Glutamatergic neuron (in vitro differentiated cells): Measurements from ENCODE around the gene FAM8A1. TPM values are rescaled to one million over a fixed set of nuclear protein-coding genes. Genes with fewer than 3 reads are reported as not detected.

Source experiments
- DNase-seq: peaks from one replicate; pipeline ENCODE4 v3.0.0; 2022
- H3K27ac Mint-ChIP-seq: one replicate; pipeline ENCODE4 v1.8.0; 2020; ENCODE audit warnings: mild to moderate bottlenecking, mixed read lengths, inconsistent platforms; ENCODE audit not compliant: unreplicated experiment
- H3K27me3 Mint-ChIP-seq: one replicate; pipeline ENCODE4 v1.8.0; 2020; ENCODE audit warnings: mild to moderate bottlenecking, moderate library complexity, mixed read lengths, inconsistent platforms; ENCODE audit not compliant: unreplicated experiment
- H3K36me3 Mint-ChIP-seq: one replicate; pipeline ENCODE4 v1.8.0; 2020; ENCODE audit warnings: mild to moderate bottlenecking, mixed read lengths, inconsistent platforms; ENCODE audit not compliant: unreplicated experiment
- H3K4me1 Mint-ChIP-seq: one replicate; pipeline ENCODE4 v1.8.0; 2020; ENCODE audit warnings: mild to moderate bottlenecking, low read depth, mixed read lengths, inconsistent platforms; ENCODE audit not compliant: unreplicated experiment
- H3K4me3 Mint-ChIP-seq: one replicate; pipeline ENCODE4 v1.8.0; 2020; ENCODE audit warnings: mild to moderate bottlenecking, mixed read lengths, inconsistent platforms; ENCODE audit not compliant: unreplicated experiment
- H3K9me3 Mint-ChIP-seq: one replicate; pipeline ENCODE4 v1.8.0; 2020; ENCODE audit warnings: mild to moderate bottlenecking, moderate library complexity, mixed read lengths, inconsistent platforms; ENCODE audit not compliant: unreplicated experiment
- CTCF ChIP-seq: fragments of 200-600 bp; sonication (generic); IDR thresholded peaks from one replicate; pipeline ENCODE4 v1.5.0; 2021; ENCODE audit not compliant: partially characterized antibody, unreplicated experiment
- total RNA-seq: library from RNA; stranded (reverse); fragmentation: NEBNext Ultra II Directional; extraction: Animal tissue kit (Norgen Biotek cat#: 25700); gene quantifications from one replicate; pipeline ENCODE4 v1.2.1, GENCODE V29; 2021; ENCODE audit not compliant: unreplicated experiment

Gene FAM8A1
- total RNA-seq, 1 donor from 2014 or later, result 16.5 TPM

DNA sequence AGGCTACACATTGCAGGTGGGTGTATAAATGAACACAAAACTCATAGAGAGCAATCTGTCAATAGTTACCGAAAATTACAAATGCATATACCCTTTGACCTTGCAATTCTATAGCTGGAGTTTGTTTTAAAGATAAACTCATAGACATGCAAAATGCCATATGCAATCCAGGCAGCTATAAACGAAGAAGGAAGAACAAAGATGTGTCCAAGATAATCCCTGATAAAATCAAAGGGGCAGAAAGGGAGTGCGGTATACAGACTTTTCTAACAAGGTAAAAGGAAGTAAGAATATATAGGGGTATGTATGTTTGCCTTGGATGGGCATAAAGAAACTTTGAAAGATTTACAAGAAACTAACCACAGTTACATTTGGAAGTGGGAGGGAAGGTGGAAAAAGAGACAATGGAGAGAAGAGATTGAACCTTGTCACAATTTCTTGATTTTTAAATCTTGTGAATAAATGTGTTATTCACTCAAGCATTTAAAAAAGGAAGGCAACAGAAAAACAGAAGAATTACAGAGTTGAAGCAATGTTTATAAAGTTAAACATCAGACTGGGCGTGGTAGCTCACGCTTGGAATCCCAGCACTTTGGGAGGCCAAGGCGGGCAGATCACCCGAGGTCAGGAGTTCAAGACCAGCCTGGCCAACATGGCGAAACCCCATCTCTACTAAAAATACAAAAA, 29.9 kb downstream of the FAM8A1 start:
- Mint-ChIP-seq H3K9me3 (no peaks in the 10 kb centered on the region), H3K36me3 (no peaks in the 10 kb centered on the region), H3K27ac (no peak overlapping the region)

DNA sequence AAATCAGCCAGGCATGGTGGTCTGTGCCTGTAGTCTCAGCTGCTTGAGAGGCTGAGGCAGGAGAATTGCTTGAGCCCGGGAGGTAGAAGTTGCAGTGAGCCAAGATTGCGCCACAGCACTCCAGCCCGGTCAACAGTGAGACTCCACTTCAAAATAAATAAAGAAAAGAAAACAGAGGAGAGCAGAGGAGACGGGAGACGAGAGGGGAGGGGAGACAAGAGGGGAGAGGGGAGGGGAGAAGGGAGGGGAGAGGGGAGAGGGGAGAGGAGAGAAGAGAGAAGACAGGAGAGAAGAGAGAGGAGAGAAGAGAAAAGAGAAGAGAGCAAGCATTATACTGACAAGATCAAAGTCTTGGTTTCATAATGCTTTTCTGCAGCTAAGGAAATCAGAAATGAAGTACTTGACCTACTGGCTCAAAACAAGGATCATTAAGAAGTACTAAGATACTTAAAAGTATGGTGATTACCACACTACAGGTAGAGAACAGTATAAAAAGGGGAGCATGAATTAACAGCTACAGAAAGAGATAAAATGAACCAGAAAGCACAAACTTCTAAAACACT, 30.5 kb downstream of the FAM8A1 start:
- no peaks in the 10 kb centered on the region for H3K4me1 Mint-ChIP-seq
- H3K27me3 Mint-ChIP-seq, result no peaks in the 10 kb centered on the region
- DNase-seq, result no peak
- H3K36me3 Mint-ChIP-seq, result no peaks in the 10 kb centered on the region
- no peak overlapping the region for H3K4me3 Mint-ChIP-seq
- H3K9me3 Mint-ChIP-seq, result no peaks in the 10 kb centered on the region
- no peak for TF ChIP-seq CTCF
- H3K27ac Mint-ChIP-seq, result no peak overlapping the region

More for the DNA sequence above, 29.9 kb downstream of the FAM8A1 start:
- Mint-ChIP-seq H3K4me3 (no peak overlapping the region), H3K4me1 (no peaks in the 10 kb centered on the region), H3K27me3 (no peaks in the 10 kb centered on the region)
- DNase-seq, result no peak
- TF ChIP-seq CTCF, result no peak

DNA sequence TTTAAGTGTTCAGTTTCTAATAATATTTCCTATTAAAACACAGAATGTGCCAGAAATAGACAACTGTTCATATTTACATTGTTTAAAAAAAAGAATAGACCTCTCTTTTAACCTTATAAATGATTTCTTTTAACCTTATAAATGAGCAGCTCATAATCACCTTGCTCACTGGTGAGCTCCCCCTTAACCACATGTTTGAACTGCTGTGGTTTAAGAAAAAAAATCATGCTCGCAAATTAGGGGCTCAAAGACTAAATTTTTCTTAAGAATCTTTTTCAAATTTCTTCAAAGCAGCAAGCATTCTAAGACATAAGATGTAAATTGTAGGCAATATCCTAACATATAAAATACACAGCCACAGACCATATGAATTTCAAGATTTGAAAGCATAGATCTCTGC, 32.8 kb downstream of the FAM8A1 start:
- DNase-seq, result no peak
- peaks cover 2% of the 10 kb centered on the region for H3K9me3 Mint-ChIP-seq
- no peak overlapping the region for H3K27ac Mint-ChIP-seq
- H3K36me3 Mint-ChIP-seq, result no peaks in the 10 kb centered on the region
- H3K4me3 Mint-ChIP-seq, result no peak overlapping the region
- no peaks in the 10 kb centered on the region for H3K4me1 Mint-ChIP-seq
- no peaks in the 10 kb centered on the region for H3K27me3 Mint-ChIP-seq
- TF ChIP-seq CTCF, result no peak

DNA sequence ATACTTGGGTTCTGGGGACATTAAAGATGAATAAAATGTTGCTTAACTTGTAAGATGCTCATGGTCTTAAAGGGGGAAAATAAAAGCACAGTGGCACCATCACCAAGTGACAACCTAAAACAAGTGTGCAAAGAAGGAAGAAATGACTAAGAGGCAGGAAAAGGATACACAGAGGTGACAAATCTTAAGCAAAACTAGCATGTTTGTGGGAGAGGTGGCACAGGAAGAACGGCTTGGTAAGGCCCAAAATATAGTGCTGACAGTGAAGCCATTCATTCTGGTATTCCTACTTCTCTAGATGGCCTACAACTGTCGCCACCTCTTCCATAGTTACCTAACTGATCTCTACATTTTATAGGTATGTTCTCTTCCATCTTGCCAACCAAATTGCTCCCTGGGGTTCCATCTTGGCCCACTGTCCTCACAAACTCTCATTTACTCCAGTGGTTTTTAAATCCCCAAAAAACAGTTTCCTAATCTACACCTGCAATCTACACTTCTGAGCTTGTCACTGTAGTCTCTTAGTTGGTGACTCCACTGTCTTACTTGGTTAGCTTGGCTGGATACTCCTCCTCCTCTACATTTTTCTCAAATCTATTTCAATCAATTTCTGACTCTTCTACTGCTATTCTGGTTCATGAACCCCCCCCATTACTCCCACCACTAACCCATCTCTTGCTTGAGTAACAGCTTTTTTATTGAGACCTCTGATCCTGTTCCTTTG, 33.5 kb downstream of the FAM8A1 start:
- DNase-seq, result no peak
- H3K36me3 Mint-ChIP-seq, result no peaks in the 10 kb centered on the region
- peaks cover 3% of the 10 kb centered on the region for H3K4me1 Mint-ChIP-seq
- no peak for TF ChIP-seq CTCF
- H3K27me3 Mint-ChIP-seq, result no peaks in the 10 kb centered on the region
- peaks cover 2% of the 10 kb centered on the region for H3K9me3 Mint-ChIP-seq
- no peak overlapping the region for H3K27ac Mint-ChIP-seq
- H3K4me3 Mint-ChIP-seq, result no peak overlapping the region

DNA sequence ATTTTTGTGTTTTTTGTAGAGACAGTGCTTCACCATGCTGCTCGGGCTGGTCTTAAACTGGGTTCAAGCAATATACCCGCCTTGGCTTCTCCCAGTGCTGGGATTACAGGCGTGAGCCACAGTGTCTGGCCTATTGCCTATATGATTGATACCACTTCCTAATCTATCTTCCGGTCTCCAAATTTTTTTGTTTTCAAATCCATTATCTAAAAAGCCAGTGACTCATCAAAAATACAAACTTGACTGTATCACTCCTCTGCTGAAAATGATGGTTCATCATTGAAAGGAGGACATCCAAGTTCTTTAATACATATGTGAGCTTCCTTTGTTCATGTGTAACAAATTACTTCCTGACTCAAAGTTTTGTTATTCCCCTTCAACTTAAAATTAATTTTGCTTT, 35.5 kb downstream of the FAM8A1 start:
- Mint-ChIP-seq H3K36me3 (no peaks in the 10 kb centered on the region), H3K9me3 (peaks cover 2% of the 10 kb centered on the region), H3K4me3 (no peak overlapping the region), H3K27ac (no peak overlapping the region), H3K4me1 (peaks cover 3% of the 10 kb centered on the region), H3K27me3 (no peaks in the 10 kb centered on the region)
- DNase-seq, result no peak
- TF ChIP-seq CTCF, result no peak
